C4-2B (cell line): ENCODE results near the gene GPR160.

Source experiments
- H3K27ac ChIP-seq: fragments of 450-650 bp; 2 replicates; pipeline ENCODE4 v1.5.1; 2017
- CTCF ChIP-seq: fragments of 450-650 bp; conservative IDR thresholded peaks from 2 replicates; pipeline ENCODE4 v1.5.1; 2017; ENCODE audit warnings: mild to moderate bottlenecking
- ZFX ChIP-seq: fragments of 450-650 bp; IDR thresholded peaks from 2 replicates; pipeline ENCODE4 v1.6.1; 2017

The GPR160 gene

GRCh38 chr3:170083343-170083742 lies 45.5 kb downstream of the GPR160 start:
- no peak overlapping the region for H3K27ac ChIP-seq
- TF ChIP-seq CTCF, result no peak
- no peak for TF ChIP-seq ZFX

- H3K27ac ChIP-seq, result no peak overlapping the region
- TF ChIP-seq ZFX, result no peak
- TF ChIP-seq CTCF, result no peak
Measured at GRCh38 chr3:170085396-170085795, 47.6 kb downstream of the GPR160 start.

GRCh38 chr3:170089862-170090600 lies 52.2 kb downstream of the GPR160 start:
- no peak overlapping the region for H3K27ac ChIP-seq
- TF ChIP-seq CTCF, result no peak
- no peak for TF ChIP-seq ZFX

GRCh38 chr3:170090601-170090981 lies 52.8 kb downstream of the GPR160 start:
- H3K27ac ChIP-seq, result no peak overlapping the region
- no peak for TF ChIP-seq CTCF
- TF ChIP-seq ZFX, result no peak

GRCh38 chr3:170092907-170093306 lies 55.1 kb downstream of the GPR160 start:
- TF ChIP-seq CTCF, result no peak
- TF ChIP-seq ZFX, result no peak
- no peak overlapping the region; the same call in 1 of the 2 replicates for H3K27ac ChIP-seq

GRCh38 chr3:170095771-170096170 lies 58.0 kb downstream of the GPR160 start:
- H3K27ac ChIP-seq, result no peak overlapping the region
- TF ChIP-seq ZFX (no peak), CTCF (no peak)

GRCh38 chr3:170096342-170096741 lies 58.5 kb downstream of the GPR160 start:
- TF ChIP-seq CTCF (no peak), ZFX (no peak)
- no peak overlapping the region for H3K27ac ChIP-seq
